ENCODE data around the gene ZNF202. TPM values are rescaled to one million over a fixed set of nuclear protein-coding genes. Genes with fewer than 3 reads are reported as not detected.

ZNF202 gene
- total and polyA plus RNA-seq, 2 of the 13 experiments (the other 11 are each of a cell fraction or from before 2014, with no cell fraction given) = 7.7 to 7.9 TPM

DNA sequence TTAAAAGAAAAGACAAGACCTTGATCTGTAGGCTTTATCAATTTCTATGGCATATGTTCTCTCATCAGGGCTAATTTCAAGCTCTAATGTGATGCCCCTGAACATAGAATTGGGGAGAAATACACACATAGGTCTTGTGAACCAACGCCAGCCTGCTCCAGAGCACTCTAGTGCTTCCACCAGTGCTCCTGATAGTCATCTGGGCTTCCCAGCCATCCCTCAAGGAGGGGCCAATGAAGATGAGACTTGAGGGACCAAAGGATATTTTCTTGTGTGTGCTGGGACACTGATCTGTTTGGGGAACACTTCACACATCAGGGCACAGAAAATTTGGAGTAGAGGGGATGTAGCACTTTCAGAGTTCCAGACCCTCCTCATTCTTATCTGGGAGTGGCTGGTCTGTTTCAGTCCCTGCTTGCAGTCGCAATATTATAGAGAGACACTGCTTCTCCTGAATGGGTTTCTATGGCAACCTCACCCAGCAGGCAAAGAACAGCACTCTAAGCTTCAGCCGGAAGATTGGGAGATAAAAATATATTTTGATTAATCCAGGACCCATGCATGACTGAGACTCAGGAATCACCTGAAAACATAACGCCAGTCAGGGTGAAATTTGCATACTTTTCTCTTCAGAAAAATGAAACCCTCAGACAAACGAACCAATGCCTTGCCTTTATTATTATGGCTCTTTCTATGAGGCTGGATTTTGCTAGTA, 58.6 kb downstream of the ZNF202 start (continued):
- no peak for TF ChIP-seq RERE (CRISPR knock-in tag; IDR thresholded peaks at IDR 0.05; ENCODE audit: low read depth)
- TF ChIP-seq, protein P1, sequence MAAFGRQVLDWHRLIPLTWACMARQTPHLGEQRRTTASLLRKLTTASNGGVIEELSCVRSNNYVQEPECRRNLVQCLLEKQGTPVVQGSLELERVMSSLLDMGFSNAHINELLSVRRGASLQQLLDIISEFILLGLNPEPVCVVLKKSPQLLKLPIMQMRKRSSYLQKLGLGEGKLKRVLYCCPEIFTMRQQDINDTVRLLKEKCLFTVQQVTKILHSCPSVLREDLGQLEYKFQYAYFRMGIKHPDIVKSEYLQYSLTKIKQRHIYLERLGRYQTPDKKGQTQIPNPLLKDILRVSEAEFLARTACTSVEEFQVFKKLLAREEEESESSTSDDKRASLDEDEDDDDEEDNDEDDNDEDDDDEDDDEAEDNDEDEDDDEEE (CRISPR knock-in tag; IDR thresholded peaks at IDR 0.05) = no peak

GRCh38 chr11:123681030-123681429, 60.4 kb downstream of the ZNF202 start:
- ChIA-PET POLR2A (no interaction called here), CTCF (ENCODE audit: low intra/inter-chr PET ratio, low total read pairs) (no interaction called here)
- no peaks in the 10 kb centered on the region for H4K20me1 ChIP-seq (ENCODE audit: insufficient read depth, low read length)
- no peak for TF ChIP-seq ZNF382 (CRISPR knock-in tag; IDR thresholded peaks at IDR 0.05; ENCODE audit: borderline replicate concordance)
- TF ChIP-seq, protein P2, sequence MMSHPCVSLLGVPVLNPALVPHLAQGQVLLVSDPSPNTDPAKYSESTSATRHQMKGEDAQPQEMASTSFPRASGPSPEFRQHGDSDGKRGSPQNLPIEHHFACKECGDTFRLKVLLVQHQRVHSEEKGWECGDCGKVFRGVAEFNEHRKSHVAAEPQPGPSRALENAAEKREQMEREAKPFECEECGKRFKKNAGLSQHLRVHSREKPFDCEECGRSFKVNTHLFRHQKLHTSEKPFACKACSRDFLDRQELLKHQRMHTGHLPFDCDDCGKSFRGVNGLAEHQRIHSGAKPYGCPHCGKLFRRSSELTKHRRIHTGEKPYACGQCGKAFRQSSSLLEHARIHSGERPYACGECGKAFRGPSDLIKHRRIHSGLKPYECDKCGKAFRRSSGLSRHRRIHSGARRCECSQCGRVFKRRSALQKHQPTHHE (CRISPR knock-in tag; IDR thresholded peaks at IDR 0.05; ENCODE audit: borderline replicate concordance) = no peak
- no peaks in the 10 kb centered on the region for H3K79me2 ChIP-seq (ENCODE audit: insufficient read depth, low read length)
- H3K9ac ChIP-seq (ENCODE audit: insufficient read depth, low read depth, low read length) = no peak overlapping the region
- no peak overlapping the region for H3K4me3 ChIP-seq (replicated peaks in 1 of 3; ENCODE audit: insufficient read depth in 1 of 3, low read depth in 2 of 3, low read length in 3 of 3)
- ATAC-seq (no peak), DNase-seq (ENCODE audit: low spot score) (no peak), FAIRE-seq (no peak)
- H3K9me3 ChIP-seq (ENCODE audit: low read length) = no peaks in the 10 kb centered on the region
- H3K27me3 ChIP-seq (ENCODE audit: control insufficient read depth in 1 of 2, insufficient read depth in 2 of 2, low read length in 2 of 2) = no peaks in the 10 kb centered on the region; a peak in 1 of 5 replicates
- no peaks in the 10 kb centered on the region for H3K4me1 ChIP-seq (ENCODE audit: insufficient read depth, low read length)
- no peaks in the 10 kb centered on the region for H3K36me3 ChIP-seq (replicated peaks in 1 of 2; ENCODE audit: control insufficient read depth in 1 of 2, insufficient read depth in 2 of 2, low read length in 2 of 2)
- H3K4me2 ChIP-seq (ENCODE audit: low read depth, low read length) = no peak overlapping the region
- no peak overlapping the region for H3K27ac ChIP-seq (ENCODE audit: extremely low read length, insufficient read depth, low read length)
- BruUV-seq (replicated peaks) = no TSS peak
- no peak overlapping the region for H2AFZ ChIP-seq (ENCODE audit: low read length)
- 2% methylated on average over 2 of the region's 2 CpGs for WGBS (ENCODE audit: low lambda C conversion rate)
- intact Hi-C loops (cut with micrococcal nuclease; ENCODE audit: unreplicated experiment) = no loop called here
- in situ Hi-C loops (cut with HindIII; ENCODE audit: extremely low pct_ligation_motif_present, low pct_unique_long_range_greater_than_20kb) = no loop called here
